Hepatocyte (in vitro differentiated cells): ENCODE data around the gene EDAR.

Source experiments
- EZH2 ChIP-seq: fragments of 200-600 bp; sonication (generic); IDR thresholded peaks from 2 replicates; pipeline ENCODE4 v1.6.1; 2016; ENCODE audit warnings: antibody characterized with exemption, mild to moderate bottlenecking, borderline replicate concordance
- EZH2phosphoT487 ChIP-seq: fragments of 200-600 bp; sonication (generic); IDR thresholded peaks from one replicate; pipeline ENCODE4 v1.6.1; 2018; ENCODE audit warnings: antibody characterized with exemption, mild to moderate bottlenecking, low read depth, moderate library complexity; ENCODE audit not compliant: unreplicated experiment, severe bottlenecking
- TF ChIP-seq, protein P1 (sequence below): fragments of 200-600 bp; sonication (generic); IDR thresholded peaks from 2 replicates; pipeline ENCODE4 v1.5.1; 2016; ENCODE audit warnings: antibody characterized with exemption, mild to moderate bottlenecking; ENCODE audit not compliant: poor library complexity

DNA sequence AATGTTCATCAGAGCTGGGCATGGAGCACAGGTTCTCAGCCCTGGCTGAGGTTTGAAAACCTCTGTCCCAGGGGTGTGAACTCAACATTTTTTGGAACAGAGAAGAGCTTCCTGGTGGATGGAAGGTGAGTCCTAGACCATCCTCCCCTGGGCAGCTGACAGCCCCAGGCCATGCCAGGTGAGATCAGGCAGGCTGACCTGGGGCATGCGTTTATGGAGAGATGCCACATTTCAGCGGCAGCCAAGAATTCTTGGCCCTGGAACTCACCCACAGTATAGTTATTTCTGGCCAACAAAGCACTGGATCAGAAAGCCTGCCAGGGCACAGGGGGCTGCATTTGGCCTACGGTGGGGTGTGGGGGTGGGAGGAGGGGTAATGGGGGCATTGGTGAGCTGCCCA lies 83.8 kb downstream of the EDAR start:
- TF ChIP-seq, protein P1, sequence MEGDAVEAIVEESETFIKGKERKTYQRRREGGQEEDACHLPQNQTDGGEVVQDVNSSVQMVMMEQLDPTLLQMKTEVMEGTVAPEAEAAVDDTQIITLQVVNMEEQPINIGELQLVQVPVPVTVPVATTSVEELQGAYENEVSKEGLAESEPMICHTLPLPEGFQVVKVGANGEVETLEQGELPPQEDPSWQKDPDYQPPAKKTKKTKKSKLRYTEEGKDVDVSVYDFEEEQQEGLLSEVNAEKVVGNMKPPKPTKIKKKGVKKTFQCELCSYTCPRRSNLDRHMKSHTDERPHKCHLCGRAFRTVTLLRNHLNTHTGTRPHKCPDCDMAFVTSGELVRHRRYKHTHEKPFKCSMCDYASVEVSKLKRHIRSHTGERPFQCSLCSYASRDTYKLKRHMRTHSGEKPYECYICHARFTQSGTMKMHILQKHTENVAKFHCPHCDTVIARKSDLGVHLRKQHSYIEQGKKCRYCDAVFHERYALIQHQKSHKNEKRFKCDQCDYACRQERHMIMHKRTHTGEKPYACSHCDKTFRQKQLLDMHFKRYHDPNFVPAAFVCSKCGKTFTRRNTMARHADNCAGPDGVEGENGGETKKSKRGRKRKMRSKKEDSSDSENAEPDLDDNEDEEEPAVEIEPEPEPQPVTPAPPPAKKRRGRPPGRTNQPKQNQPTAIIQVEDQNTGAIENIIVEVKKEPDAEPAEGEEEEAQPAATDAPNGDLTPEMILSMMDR: no peak
- TF ChIP-seq EZH2 (no peak), EZH2phosphoT487 (no peak)
